ENCODE measurements around the gene SUSD2.

SUSD2 gene

DNA sequence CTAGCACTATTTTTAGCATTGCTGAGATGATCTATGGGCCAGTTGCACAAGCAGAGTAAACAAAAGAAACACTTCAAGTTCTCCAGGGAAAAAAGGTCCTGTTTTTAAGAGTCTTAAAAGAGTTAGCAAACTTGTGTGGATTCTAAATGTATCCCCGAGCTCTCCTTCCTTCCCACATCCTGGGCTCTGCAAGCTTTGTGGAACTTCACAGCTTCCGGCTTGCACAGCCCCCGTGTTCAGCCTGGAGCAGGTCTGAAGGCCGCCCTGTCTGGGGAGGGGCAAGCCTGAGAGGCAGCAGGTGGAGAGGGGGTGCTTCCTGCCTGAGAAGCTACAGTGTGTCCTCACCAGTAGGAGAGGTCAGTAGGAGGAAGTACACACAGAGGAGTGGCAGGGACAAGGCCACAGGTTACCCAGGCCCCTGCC is 35.1 kb upstream of the SUSD2 start:
- Mint-ChIP-seq H3K27me3 (no peaks in the 10 kb centered on the region), H3K4me1 (peaks cover 66% of the 10 kb centered on the region), H3K36me3 (ENCODE audit: low read depth) (peaks cover 4% of the 10 kb centered on the region), H3K4me3 (peak overlapping the region; percentile 2), H3K9me3 (no peaks in the 10 kb centered on the region), H3K27ac (peak overlapping the region; percentile 68)
- DNase-seq (no peak), ATAC-seq (no peak)

DNA sequence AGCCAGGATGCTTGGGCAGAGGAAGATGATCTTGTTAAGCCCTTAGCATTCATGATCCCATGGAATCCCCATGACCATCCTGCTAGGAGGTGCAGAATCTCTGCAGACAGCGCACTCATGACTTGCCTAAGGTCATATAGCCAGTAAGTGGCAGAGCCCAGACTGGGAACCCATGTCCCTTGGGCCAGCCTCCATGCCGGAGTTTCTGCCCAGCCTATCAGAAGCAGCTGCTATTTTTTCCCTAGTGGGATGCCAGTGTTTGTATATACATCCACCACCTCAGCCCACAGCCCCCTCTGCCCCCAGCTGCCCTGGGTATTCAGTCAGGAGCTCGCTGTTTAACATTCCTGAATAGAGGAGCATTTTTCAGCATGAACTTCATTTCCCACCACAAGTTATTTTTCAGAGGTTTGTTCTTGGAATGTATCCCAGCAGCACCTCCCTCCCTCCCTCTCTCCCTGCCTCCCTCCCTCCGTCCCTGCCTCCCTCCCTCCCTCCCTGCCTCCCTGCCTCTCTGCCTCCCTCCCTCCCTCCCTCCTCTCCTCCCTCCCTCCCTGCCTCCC is 34.4 kb upstream of the SUSD2 start:
- H3K27ac Mint-ChIP-seq, result peak overlapping the region; percentile 74
- no peak overlapping the region for H3K4me3 Mint-ChIP-seq
- DNase-seq (no peak), ATAC-seq (no peak)
- H3K9me3 Mint-ChIP-seq, result no peaks in the 10 kb centered on the region
- H3K27me3 Mint-ChIP-seq, result no peaks in the 10 kb centered on the region
- H3K4me1 Mint-ChIP-seq, result peaks cover 62% of the 10 kb centered on the region
- peaks cover 4% of the 10 kb centered on the region for H3K36me3 Mint-ChIP-seq (ENCODE audit: low read depth)

DNA sequence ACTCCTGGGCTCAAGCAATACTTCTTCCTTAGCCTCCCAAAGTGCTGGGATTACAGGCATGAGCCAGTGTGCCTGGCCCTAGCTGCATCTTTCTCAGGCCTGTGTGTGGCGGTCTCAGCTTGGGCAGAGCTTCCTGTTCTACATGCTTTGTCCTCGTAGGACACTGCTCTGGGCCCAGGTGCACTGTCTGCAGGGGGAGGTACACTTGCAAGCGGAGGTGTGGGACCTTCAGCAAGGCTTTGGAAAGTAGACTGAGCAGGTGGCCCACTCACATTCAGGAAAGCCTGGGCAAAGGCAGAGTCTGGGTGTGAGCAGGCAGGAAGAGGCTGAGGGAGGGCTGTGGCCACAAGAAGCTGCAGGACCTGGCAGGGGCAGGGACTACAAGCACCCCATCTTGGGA is 33.6 kb upstream of the SUSD2 start:
- Mint-ChIP-seq H3K4me3 (no peak overlapping the region), H3K36me3 (ENCODE audit: low read depth) (peaks cover 6% of the 10 kb centered on the region), H3K9me3 (no peaks in the 10 kb centered on the region), H3K27me3 (no peaks in the 10 kb centered on the region), H3K4me1 (peaks cover 63% of the 10 kb centered on the region), H3K27ac (peak overlapping the region; percentile 74)
- ATAC-seq, result no peak
- no peak for DNase-seq

DNA sequence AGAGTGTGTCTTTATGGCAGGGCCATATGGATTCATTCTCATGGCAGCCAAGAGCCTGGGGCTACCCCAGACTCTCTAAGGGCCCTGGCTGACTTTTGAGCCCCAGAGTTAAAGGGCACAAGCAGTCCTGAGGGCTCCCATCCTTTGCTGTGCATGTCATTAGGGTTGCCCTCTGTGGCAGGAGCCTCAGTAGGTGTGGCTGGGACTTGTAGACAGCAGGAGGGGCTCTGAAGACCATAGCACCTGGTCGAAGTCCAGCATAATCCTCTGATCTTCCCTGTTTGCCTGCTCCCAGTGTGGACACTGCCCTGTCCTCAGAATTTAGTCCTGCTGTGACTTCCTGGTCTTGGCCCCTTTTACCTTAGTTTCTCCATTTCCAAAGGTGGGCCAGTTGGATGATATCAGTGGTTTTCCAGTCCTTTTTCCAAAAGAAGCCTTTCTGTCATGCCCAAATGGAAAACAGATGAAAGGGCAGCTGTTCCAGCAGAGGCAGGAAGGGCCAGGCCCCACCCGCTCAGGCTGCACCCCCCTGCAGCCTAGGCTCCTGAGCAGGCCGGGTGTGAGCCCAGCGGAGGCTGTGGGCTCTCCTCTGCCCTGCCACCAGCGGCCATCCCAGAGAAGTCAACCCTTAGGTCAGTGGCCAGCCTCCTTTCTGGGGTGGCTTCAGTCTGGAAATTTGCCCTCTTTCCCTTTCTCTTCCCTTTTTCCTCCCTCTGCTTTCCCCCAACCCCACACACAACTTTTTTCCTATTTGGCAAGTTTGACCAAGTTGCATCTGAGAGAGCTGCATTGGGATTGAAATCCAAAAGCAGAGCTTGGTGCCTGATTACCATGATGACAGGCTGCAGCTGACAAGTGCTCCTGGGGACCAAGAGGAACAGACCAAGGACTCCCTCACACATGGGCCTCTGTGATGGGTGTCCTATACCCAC is 32.8 kb upstream of the SUSD2 start:
- H3K27me3 Mint-ChIP-seq, result no peaks in the 10 kb centered on the region
- peaks cover 2% of the 10 kb centered on the region for H3K36me3 Mint-ChIP-seq (ENCODE audit: low read depth)
- no peak for DNase-seq
- no peaks in the 10 kb centered on the region for H3K9me3 Mint-ChIP-seq
- H3K27ac Mint-ChIP-seq, result no peak overlapping the region
- H3K4me1 Mint-ChIP-seq, result peaks cover 67% of the 10 kb centered on the region
- no peak overlapping the region for H3K4me3 Mint-ChIP-seq
- ATAC-seq, result no peak

- H3K4me3 Mint-ChIP-seq, result no peak overlapping the region
- H3K4me1 Mint-ChIP-seq, result peaks cover 67% of the 10 kb centered on the region
- H3K9me3 Mint-ChIP-seq, result no peaks in the 10 kb centered on the region
- ATAC-seq, result no peak
- no peak for DNase-seq
- H3K27me3 Mint-ChIP-seq, result no peaks in the 10 kb centered on the region
- H3K27ac Mint-ChIP-seq, result no peak overlapping the region
- peaks cover 2% of the 10 kb centered on the region for H3K36me3 Mint-ChIP-seq (ENCODE audit: low read depth)
Observed at GRCh38 chr22:24149198-24149590, 32.1 kb upstream of the SUSD2 start.

- Mint-ChIP-seq H3K36me3 (ENCODE audit: low read depth) (peaks cover 5% of the 10 kb centered on the region), H3K9me3 (no peaks in the 10 kb centered on the region), H3K4me3 (no peak overlapping the region), H3K27ac (peak overlapping the region; percentile 46), H3K4me1 (peaks cover 66% of the 10 kb centered on the region), H3K27me3 (no peaks in the 10 kb centered on the region)
- no peak for ATAC-seq
- no peak for DNase-seq
Observed at GRCh38 chr22:24153353-24153752, 27.9 kb upstream of the SUSD2 start.

DNA sequence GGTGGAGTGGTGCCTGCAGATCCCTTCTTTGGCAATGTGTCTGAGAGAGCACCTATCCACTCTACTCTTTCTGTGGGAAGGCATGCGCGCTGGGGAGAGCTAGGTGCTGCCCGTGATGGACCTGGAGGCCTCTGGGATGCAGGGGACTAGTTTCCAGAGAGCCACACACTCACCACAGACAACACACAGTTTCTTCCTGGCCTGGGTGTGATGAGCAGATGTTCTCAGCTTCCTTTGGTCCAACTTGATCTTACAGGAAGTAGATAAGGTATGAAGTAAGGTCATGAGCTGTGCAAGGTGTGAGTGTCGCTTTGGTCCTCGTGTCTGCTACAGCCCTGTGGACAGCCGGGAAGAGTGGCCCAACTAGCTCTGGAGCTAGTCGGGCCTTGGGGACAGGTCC is 27.3 kb upstream of the SUSD2 start:
- ATAC-seq, result no peak

DNA sequence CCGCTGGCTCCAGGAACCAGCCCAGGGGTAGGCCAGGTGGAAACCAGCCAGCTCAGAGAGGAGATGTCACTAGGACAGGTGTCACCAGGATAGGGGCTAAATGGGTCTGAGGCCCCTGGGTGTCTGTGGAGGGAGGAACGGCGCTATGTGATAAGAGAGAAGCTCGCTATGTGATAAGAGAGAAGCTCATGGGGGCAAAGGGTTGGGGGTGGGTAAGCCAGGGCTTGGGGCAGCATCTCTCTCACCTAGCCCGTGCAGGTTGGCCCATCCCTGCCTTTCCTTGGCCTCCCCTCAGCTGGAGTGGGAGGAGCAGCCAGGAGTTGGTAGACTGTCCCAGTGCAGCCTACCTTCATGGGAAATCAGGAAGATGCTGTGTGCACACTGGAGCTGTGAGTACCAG is 26.5 kb upstream of the SUSD2 start:
- no peak for ATAC-seq
- H3K27ac Mint-ChIP-seq, result no peak overlapping the region
- no peak for DNase-seq
- H3K4me1 Mint-ChIP-seq, result peaks cover 70% of the 10 kb centered on the region
- peaks cover 5% of the 10 kb centered on the region for H3K36me3 Mint-ChIP-seq (ENCODE audit: low read depth)
- H3K27me3 Mint-ChIP-seq, result no peaks in the 10 kb centered on the region
- no peaks in the 10 kb centered on the region for H3K9me3 Mint-ChIP-seq
- no peak overlapping the region for H3K4me3 Mint-ChIP-seq

More for the DNA sequence above, 27.3 kb upstream of the SUSD2 start:
- peaks cover 5% of the 10 kb centered on the region for H3K36me3 Mint-ChIP-seq (ENCODE audit: low read depth)
- DNase-seq, result no peak
- peak overlapping the region; percentile 46 for H3K27ac Mint-ChIP-seq
- H3K27me3 Mint-ChIP-seq, result no peaks in the 10 kb centered on the region
- H3K9me3 Mint-ChIP-seq, result no peaks in the 10 kb centered on the region
- no peak overlapping the region for H3K4me3 Mint-ChIP-seq
- peaks cover 69% of the 10 kb centered on the region for H3K4me1 Mint-ChIP-seq

DNA sequence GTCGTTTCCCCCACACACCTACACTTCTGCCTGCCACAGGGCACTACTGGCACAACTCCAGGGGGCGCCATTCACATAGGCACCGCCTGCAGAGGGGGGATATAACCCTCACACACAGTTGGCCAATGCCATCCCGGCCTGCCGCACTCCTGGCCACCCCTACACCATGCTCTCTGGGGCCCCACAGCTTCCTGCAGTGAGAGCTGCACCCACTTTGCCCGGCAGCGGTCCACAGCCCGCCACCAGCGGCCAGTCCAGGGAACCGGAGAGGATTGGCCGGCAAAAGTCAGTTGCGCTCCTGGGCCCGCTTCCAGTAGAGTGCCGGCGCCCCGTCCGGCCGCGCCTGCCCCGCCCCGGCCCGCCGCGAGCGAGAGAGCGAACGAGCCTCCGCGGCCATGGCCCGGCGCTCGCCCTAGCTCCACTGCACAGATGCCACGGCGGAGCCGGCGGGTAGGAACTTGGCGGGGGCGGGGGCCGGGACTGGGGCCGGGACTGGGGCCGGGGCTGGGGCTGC is 25.6 kb upstream of the SUSD2 start:
- DNase-seq (peak; percentile 58), ATAC-seq (peak; percentile 45)
- peaks cover 74% of the 10 kb centered on the region for H3K4me1 Mint-ChIP-seq
- no peaks in the 10 kb centered on the region for H3K9me3 Mint-ChIP-seq
- peak overlapping the region; percentile 40 for H3K4me3 Mint-ChIP-seq
- H3K27ac Mint-ChIP-seq, result no peak overlapping the region
- H3K27me3 Mint-ChIP-seq, result no peaks in the 10 kb centered on the region
- peaks cover 5% of the 10 kb centered on the region for H3K36me3 Mint-ChIP-seq (ENCODE audit: low read depth)

DNA sequence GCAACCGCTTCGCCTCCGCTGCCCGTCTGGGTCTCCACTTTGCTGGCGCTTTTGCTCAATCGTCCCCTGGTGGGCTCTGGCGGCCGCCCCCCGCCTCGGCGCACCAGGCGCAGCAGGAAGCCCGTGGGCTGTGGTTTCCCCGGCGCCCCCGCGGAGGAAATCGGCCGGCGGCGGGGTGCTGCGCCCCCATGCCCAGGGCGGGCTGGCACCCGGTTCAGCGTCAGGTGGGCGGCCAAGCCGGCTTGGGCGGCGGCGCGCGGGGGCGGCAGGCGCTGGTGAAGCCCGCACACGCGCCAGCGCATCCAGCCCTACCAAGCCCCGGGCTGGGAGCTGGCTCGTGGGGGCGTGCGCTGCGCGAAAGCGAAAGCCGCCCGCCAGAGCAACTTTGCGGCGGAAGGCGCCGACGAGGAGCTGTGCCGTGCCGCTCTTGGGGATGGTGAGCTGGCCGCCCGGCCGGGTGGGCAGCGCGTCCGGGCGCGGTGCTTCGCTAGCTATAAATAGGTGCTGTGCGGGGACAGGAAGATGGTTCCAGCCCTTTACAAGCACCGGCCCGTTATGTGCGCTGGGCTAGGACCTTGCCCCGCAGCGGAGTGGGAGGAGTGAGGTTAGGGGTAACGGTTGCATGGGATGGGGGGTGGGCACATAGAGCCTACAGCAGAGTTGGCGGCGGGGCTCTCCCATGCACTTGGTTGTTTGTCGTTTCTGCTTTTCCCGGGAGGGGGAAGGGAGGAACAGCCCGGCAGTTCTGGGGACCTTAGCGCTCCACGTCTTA is 25.0 kb upstream of the SUSD2 start:
- Mint-ChIP-seq H3K4me3 (peak overlapping the region; percentile 80), H3K27me3 (no peaks in the 10 kb centered on the region), H3K36me3 (ENCODE audit: low read depth) (peaks cover 5% of the 10 kb centered on the region), H3K9me3 (no peaks in the 10 kb centered on the region), H3K4me1 (peaks cover 78% of the 10 kb centered on the region), H3K27ac (peak overlapping the region; percentile 77)
- peak; percentile 74 for DNase-seq
- ATAC-seq, result peak; percentile 65

DNA sequence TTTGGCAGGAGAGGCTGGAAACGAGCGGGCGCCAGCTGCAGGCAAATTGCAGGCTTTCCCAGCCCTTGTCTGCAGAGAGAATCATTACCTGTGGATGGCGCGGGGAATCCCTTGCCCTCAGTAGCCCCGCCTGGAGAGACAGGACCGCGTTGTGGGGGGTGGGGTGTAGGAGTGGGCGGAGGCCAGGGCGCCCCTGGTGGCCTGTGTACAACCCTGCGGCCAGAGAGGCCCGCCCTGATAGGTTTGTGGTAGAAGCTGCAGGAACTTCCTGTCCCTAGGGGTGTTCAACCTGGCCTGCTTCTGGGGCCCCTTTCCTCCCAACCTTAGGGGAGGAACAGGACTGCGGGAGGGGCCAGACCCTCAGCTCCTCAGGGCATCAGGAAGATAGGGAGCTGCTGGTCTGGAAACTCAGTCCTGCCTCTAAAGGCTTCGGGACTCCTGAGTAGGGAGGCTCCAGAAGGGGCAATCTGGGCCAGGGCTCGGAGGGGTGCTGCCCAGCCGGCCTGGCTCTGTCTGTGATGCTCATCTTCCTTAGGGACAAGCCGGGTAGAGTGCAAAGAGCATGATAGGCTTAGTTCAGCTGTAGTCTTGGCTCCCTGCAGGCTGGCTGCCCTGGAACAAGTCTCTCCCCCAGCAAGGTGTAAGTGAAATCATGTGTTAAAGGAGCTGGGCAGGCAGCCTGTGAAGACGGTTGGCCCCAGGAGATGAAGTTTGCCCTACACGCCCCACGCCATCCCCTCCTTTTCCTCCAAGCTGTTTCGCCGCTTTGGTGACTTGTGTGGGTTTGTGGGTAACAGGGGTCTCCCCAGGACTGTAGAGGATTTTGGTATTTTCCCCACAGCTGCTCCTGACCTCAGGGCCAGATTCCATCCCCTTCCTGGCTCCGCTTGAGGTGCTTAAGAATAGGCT is 24.1 kb upstream of the SUSD2 start:
- H3K4me3 Mint-ChIP-seq, result peak overlapping the region; percentile 80
- peak; percentile 62 for ATAC-seq
- peaks cover 5% of the 10 kb centered on the region for H3K36me3 Mint-ChIP-seq (ENCODE audit: low read depth)
- peaks cover 74% of the 10 kb centered on the region for H3K4me1 Mint-ChIP-seq
- peak overlapping the region; percentile 77 for H3K27ac Mint-ChIP-seq
- H3K27me3 Mint-ChIP-seq, result no peaks in the 10 kb centered on the region
- peak; percentile 87 for DNase-seq
- no peaks in the 10 kb centered on the region for H3K9me3 Mint-ChIP-seq

DNA sequence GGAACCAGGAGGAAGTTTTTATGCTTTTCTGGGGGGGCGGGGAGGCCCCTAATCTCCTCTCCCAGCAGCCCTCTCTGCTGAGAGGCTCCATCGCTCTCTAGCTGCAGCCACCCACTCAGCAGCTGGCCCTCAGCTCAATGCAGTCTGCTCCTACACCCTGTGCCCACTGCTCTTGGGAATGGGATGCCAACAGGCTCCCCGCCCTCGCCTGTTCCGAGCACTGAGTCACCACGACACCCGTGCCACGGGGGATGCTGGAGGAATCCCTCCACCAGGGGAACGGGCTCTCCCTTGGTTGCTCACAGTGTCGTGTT is 23.5 kb upstream of the SUSD2 start:
- Mint-ChIP-seq H3K9me3 (no peaks in the 10 kb centered on the region), H3K36me3 (ENCODE audit: low read depth) (peaks cover 3% of the 10 kb centered on the region), H3K27me3 (no peaks in the 10 kb centered on the region), H3K4me1 (peaks cover 71% of the 10 kb centered on the region), H3K4me3 (peak overlapping the region; percentile 80), H3K27ac (peak overlapping the region; percentile 77)
- DNase-seq (peak; percentile 38), ATAC-seq (no peak)

DNA sequence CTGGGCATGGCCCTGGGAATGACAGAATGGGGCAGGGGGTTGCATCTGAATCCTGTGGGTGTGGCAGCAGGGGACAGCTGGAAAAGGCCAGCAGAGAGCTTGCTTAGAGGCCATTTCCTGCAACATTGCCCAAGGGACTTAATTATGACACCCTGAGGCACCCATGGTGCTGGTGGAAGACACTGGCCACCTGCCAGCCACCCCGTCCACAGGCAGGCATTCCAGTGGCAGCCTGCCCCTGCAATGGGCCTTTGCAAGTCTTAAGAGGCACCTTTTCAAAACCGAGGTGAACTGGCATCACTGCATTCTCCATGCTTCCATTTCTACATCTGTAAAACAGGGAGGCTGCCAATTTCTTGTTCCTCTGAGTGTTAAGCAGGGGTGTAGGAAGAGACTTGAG is 21.6 kb upstream of the SUSD2 start:
- Mint-ChIP-seq H3K27ac (peak overlapping the region; percentile 17), H3K4me1 (peaks cover 53% of the 10 kb centered on the region), H3K36me3 (ENCODE audit: low read depth) (peaks cover 5% of the 10 kb centered on the region), H3K27me3 (no peaks in the 10 kb centered on the region), H3K4me3 (no peak overlapping the region), H3K9me3 (no peaks in the 10 kb centered on the region)
- DNase-seq (no peak), ATAC-seq (no peak)

DNA sequence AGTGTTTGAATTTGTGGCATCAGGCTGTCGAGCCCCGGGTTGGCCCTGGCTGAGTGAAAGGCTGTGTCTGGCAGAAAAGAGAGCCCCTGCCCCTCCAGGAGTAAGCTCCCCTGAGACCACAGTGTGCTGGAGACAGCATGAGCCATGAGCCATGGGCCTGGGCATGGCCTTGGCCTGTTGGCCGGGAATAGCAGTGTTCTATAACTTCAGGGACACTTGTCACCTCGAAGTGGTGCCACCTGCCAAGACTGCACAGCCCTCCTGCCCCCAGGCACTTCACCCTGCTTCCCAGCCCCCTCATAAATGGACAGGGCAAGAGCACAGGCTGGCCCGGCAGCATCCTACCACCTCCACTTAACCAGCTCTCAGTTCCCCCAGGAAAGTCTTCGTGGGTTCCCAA is 20.7 kb upstream of the SUSD2 start:
- no peak for ATAC-seq
- no peaks in the 10 kb centered on the region for H3K27me3 Mint-ChIP-seq
- H3K27ac Mint-ChIP-seq, result no peak overlapping the region

More for the DNA sequence above, 20.7 kb upstream of the SUSD2 start:
- Mint-ChIP-seq H3K4me1 (peaks cover 47% of the 10 kb centered on the region), H3K36me3 (ENCODE audit: low read depth) (peaks cover 3% of the 10 kb centered on the region), H3K4me3 (no peak overlapping the region), H3K9me3 (no peaks in the 10 kb centered on the region)
- DNase-seq, result no peak

Data from activated naive CD8-positive, alpha-beta T cell treated with anti-CD3 and anti-CD28 coated beads, Interleukin-2, amount 50 U/mL, for 24 hours (primary cell).